T-helper 22 cell (primary cell): ENCODE measurements around the gene SHLD1.
"Not testable (repeated sequence)": the region's sequence is repeated elsewhere in the genome, so short reads cannot be mapped to it uniquely, and the experiment has no call there.

Experiments used
- DNase-seq: peaks from one replicate; pipeline ENCODE4 v3.0.0-alpha.2; 2020; ENCODE audit warnings: low read depth

Gene SHLD1

GRCh38 chr20:5781367-5781766 lies 31.2 kb downstream of the SHLD1 start:
- not testable (repeated sequence) for DNase-seq

DNA sequence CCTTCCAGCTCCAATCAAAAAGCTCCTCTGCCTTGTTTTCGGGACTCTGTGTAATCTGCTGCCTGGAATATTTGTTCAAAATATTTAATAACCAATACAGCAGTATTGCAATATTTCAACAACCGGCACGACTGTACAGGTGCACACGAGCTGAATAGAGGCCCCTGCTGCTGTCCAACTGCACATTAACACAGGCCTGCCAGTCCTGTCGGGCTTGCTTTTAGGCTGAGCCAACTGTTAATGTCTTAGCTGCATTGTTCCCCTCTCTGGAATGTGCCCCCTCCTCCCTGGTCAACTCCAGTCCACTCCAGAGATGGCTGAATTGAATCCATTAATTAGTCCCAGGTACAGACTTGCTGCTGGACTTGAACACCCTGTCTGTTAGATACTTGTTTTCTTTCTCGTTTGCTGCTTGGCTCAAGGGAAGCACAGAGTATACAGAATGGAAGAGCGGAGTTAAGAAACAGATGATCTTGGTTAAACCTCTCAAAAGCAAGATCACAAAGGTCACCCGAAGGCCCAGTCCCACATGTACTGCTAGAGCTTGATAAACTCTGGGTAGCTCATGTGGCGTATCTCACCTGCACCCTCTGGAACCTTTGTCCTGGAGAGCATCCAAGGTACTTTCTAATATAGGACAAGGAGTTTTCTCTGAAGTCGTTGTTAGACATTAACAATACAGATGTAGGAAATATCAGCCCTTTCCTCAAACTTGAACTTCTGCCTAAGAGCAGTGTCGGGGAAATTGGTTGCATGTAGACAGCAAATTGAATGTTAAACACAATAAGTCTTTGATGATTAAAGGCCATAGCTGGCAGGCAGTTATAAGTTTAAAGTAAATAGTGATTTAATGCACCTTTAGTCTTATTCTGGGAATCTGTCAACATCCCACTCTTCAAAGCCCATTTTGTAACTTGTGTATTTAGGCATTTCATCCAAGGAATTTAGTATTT lies 31.9 kb downstream of the SHLD1 start:
- DNase-seq: no peak

GRCh38 chr20:5784735-5785134 lies 34.5 kb downstream of the SHLD1 start:
- DNase-seq: no peak

DNA sequence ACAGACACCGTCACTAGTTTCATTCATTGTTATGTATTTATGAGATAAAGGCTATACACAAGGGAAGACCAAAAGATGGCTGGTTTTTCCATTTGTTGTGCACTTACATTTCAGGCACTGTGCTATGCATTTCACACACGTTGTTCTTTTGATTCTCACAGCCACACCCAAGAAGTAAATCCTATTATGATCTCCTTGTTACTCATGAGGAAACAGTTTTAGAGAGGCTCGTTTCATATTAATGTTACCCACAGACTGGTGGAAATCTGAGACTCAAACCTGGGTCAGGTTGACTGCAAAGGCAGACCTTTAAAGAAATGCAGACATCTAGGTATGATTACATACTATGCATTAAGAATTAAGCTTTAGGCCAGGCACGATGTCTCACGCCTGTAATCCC lies 34.9 kb downstream of the SHLD1 start:
- no peak for DNase-seq

DNA sequence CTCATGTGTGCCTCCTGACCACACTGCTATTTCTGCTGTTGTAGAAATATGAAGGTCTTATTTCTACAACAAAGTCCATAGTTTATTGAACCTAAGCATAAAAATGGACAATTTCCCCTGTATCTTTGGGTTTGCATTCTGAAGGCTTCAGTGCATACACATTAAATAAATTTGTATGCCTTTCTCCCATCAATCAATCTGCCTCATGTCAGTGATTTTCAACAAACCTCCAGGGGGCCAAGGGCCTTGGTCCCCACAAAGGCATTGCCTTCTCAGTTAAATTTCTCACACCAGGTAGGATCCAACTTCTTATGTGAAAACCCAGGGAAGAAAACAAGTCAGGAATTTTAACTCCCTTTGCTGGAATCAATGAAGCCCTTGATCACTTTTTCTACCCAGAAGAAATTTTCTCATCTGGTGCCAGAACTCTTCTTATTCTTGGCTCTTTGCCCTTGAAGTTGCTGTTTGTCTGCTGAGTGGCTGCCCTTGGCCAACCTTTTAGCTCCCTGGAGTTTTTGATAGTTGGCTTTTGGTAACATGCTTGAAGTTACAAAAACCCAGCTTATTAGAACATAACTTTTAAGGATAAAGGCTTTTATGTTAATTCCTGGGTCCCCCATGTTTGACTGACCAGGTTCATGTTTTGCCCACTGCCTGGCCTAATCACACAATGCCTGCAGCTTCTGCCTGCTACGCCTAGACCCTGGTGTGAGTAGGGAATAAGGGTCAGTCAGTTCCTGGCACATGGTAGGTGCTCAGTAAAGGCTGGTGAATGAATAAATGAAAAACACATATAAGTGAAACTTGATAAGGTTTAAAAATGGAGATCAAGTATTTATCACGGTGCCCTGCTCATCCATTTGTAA lies 37.0 kb downstream of the SHLD1 start:
- no peak for DNase-seq

- DNase-seq: no peak
Observed at GRCh38 chr20:5787796-5788165, 37.6 kb downstream of the SHLD1 start.

DNA sequence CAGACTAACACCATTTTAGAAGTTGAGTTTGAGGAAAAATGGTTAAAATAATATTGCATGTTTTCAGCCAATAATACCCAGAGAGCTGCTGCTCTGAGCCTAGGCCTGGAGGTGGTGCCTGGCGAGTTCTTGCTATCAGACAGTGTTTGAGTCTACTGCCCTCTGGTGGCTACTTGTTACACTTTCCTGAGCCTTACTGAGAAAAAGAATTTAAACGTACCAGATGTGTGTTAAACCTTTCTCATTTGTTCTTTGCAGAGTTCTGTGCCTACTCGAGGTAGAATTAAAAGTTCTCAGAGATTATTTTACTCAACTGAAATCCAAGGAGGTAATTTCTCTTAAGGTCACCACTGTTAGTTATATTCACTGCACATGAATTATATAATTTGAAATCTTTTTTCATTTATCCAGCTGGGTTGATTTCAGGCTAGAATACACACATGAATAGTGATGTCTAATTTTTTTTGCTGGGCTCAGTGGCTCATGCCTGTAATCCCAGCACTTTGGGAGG lies 38.2 kb downstream of the SHLD1 start:
- peak; percentile 57 for DNase-seq

- no peak for DNase-seq
Observed at GRCh38 chr20:5789827-5790226, 39.6 kb downstream of the SHLD1 start.

DNA sequence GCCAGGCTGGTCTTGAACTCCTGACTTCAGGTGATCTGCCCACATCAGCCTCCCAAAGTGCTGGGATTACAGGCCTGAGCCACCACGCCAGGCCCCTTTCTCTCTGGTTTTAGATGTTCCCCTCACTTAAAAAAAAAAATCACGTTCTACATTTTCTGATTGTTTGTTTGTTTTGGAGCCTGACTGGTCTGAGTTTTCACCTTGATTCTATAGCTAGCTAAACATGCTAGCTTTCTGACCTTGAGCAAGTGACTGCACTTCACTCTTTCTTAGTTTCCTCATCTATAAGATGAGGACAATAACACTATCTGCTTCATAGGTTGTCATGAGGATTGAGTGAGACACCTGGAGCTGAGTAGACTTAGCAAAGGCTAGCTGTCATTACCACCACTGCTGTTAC lies 43.7 kb downstream of the SHLD1 start:
- no peak for DNase-seq

- DNase-seq: no peak
Observed at GRCh38 chr20:5796331-5797040, 46.3 kb downstream of the SHLD1 start.

DNA sequence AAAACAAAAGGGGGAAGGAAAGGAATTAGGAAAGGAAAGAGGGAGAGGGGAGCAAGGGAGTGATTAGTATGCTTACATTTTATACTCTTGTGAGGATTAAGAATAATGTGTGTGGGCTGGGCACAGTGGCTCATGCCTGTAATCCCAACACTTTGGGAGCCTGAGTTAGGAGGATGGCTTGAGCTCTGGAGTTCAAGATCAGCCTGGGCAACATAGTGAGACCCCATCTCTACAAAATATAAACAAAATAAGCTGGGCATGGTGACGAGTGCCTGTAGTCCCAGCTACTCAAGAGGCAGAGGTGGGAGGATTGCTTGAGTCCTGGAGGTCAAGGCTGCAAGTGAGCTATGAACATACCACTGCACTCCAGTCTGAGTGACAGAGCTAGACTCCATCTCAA lies 47.0 kb downstream of the SHLD1 start:
- no peak for DNase-seq

GRCh38 chr20:5797843-5798462 lies 47.8 kb downstream of the SHLD1 start:
- DNase-seq: no peak

- not testable (repeated sequence) for DNase-seq
Observed at GRCh38 chr20:5803754-5804303, 53.6 kb downstream of the SHLD1 start.

- DNase-seq: no peak
Observed at GRCh38 chr20:5806457-5807263, 56.5 kb downstream of the SHLD1 start.

- no peak for DNase-seq
Observed at GRCh38 chr20:5807431-5807830, 57.2 kb downstream of the SHLD1 start.

GRCh38 chr20:5808901-5809300 lies 58.7 kb downstream of the SHLD1 start:
- no peak for DNase-seq

GRCh38 chr20:5809495-5809894 lies 59.3 kb downstream of the SHLD1 start:
- no peak for DNase-seq

DNA sequence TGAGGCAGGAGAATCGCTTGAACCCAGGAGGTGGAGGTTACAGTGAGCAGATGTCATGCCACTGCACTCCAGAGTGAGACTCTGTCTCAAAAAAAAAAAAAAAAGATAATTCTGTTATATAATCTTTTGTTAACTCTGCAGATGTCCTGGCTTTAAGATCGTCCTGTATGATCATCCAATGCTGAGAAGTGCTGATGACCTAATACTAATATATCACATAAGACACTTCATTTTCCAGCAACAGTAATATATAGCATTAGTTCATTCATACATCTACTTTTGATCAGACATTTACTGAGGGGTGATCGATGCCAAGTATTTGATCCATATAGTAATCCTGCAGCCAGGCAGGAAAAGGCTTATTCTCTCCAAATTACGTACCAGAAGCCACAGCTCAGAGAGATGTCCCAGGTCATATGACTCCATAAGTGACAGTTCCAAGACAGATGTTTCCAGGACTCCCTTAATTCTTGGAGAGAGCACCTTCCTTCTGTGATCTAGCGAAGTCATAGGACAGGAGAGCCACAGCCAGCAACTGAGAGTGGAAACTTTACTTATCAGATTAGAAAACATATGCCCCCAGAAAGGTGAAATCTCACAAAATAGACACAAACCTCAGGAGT lies 60.7 kb downstream of the SHLD1 start:
- DNase-seq: no peak

DNA sequence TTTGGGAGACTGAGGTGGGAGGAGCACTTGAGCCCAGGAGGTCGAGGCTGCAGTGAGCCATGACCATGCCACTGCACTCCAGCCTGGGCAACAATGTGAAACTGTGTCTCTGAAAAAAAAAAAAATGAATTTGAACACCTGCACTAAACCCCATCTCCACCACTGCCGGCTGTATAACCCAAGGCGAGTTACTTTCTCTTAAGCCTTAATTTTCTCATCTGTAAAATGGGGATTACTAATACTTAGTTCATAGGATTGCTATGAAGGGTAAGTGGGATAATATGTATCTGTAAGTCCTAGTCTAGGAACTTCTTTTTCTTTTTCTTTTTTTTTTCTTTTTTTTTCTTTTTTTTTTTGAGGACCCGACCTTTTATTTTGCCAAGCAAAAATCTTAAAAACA lies 61.5 kb downstream of the SHLD1 start:
- DNase-seq: no peak

DNA sequence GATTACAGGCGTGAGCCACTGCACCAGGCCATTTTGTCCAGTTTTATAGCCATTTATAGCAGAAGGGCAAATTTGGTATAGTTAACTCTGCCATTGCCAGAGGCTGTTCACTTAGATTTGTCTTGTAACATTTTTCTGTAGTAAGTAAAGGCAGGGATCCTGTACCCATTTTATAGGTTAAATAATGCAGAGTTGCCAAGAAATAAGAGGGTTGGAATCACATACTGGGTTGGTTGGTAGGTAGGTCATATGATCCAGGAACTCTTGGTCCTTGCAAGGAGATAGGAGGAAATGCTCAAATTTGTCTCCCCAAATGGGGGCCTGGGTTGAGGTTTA lies 68.1 kb downstream of the SHLD1 start:
- no peak for DNase-seq
